Measurements from ENCODE around the gene HECTD1.

GRCh38 chr14:31181271-31181670, 26.3 kb downstream of the HECTD1 start:
- TF ChIP-seq PAX5 (IDR thresholded peaks at IDR 0.05; ENCODE audit: insufficient read depth, low read length, severe bottlenecking): no peak
- no peak for TF ChIP-seq TAF1 (IDR thresholded peaks at IDR 0.05; ENCODE audit: low read depth, low read length)
- TF ChIP-seq POLR2A (IDR thresholded peaks at IDR 0.05; ENCODE audit: low read depth, low read length): no peak
- no peak for TF ChIP-seq POLR2AphosphoS5 (IDR thresholded peaks at IDR 0.05; ENCODE audit: low read depth, low read length)

All from GM12891 (cell line).